RPMI7951 (cell line): ENCODE results near the gene DUSP16. TPM values are rescaled to one million over a fixed set of nuclear protein-coding genes. Genes with fewer than 3 reads are reported as not detected.

Experiments used
- DNase-seq: peaks from one replicate; pipeline ENCODE4 v3.0.0-alpha.2; 2012; ENCODE audit warnings: low read depth
- total RNA-seq: library from RNA; depleted of rRNA; stranded (reverse); fragments of >200 nt; shearing (Covaris generic); gene quantifications from 2 replicates; pipeline ENCODE4 v1.2.3, GENCODE V29; 2014; rRNA removed

DUSP16 gene
- total RNA-seq, 1 experiment from 2014 or later, result 6.0 TPM

DNA sequence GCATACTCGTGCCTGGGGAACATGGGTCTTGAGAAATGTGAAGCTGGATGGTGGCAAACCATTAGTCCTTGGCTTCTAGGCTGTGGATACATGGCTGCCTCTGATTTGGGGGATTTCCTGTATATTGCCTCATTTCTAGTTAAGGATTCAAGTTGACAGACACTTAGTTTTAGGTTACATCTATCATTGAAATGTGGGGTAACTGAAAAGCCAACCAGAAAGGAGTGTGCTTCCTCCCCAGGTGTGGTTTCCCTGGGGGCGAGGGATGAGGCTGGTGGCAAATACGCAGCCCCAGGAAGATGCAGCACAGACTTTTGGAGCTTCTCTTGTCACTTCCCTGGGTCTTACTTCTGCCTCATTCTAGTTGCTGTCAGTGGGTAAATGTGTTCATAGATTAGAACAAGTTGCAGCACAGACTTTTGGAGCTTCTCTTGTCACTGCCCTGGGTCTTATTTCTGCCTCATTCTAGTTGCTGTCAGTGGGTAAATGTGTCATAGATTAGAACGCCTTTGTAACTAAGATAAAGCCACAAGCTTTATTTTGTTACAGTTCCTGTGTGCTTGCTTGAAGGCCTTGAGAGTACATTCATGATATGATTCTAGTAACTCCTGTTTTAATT lies 120.7 kb downstream of the DUSP16 start:
- peak; percentile 45 for DNase-seq

DNA sequence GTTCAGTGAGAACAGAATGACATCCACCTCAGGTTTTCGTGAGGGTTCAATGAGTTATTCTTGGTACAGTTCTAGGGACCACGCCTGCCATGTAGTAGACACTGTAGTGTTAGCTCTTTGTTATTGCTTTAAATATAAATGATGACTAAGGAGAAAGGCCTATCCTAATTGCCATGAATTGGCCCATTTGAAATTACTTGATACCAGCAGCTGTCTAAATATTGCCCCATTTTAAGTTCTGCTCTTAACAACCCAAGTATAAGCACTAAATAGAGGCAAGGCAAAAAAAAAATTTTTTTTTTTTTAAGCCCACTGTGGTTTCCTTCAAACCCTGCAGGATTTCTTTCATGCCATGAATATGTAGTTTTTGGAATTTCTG lies 121.2 kb downstream of the DUSP16 start:
- DNase-seq, result no peak

DNA sequence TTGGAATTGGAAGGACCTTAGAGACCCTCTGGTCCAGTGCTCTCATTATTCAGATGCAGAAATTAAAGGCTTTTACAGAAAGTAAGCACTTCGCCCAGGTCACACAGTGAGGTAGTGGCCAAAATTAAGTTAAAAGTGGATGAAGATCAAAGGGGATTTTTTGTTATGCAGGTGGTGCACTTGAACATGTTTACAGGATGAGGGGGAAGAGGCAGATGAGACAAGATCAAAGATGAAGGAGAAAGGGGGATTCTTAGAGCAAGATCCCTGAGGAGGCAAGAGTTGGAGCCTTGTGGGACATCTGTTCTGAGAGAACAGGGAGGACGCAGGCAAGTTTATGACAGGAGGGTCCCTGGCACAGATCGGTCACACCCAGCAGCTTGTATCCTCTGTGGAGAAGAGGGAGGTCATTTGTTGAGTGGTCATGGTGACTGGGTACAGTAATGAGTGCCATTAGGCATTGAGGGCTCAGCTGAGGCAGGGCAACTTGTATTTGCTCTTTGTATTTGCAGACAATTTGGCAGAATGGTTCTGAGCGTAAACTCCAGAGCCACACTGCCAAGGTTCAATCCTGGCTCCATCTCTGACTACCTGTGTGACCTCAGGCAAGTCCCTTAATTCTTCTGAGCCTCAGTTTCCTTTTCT lies 121.8 kb downstream of the DUSP16 start:
- DNase-seq, result no peak

DNA sequence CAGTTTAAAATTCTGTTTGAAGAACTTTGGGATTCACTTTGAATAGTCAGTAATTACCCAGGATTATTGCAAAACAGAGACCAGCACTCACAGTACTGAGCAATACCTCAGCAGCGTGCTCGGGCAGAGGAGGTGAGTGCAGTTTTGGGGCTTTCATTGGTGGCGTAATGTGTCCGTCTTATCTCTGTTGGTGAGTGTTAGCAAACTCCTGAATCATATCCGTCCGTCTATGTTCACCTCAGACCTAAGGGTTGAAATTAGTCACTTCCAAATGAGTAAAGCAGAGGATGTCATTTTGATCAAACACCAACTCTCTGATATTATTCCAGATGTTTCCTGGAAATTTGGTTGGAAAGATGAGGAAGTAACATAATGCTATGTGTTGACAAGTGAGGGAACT lies 123.0 kb downstream of the DUSP16 start:
- DNase-seq, result peak; percentile 65

DNA sequence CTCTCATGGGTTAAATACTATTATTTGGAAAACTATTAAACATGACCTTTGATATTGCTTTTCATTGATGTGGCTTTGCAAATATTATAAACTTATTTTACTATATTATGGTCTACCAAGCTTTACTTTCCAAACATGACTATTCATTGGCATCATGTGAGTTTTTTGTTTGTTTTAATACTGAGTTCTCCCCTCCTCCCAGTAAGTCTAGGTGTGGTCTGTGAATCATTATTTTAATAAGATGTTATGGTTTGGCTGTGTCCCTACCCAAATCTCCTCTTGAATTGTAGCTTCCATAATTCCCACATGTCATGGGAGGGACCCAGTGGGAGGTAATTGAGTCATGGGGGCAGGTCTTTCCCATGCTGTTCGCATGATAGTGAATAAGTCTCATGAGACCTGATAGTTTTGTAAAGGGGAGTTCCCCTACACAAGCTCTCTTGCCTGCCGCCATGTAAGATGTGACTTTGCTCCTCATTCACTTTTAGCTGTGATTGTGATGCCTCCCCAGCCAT lies 125.8 kb downstream of the DUSP16 start:
- DNase-seq, result no peak

DNA sequence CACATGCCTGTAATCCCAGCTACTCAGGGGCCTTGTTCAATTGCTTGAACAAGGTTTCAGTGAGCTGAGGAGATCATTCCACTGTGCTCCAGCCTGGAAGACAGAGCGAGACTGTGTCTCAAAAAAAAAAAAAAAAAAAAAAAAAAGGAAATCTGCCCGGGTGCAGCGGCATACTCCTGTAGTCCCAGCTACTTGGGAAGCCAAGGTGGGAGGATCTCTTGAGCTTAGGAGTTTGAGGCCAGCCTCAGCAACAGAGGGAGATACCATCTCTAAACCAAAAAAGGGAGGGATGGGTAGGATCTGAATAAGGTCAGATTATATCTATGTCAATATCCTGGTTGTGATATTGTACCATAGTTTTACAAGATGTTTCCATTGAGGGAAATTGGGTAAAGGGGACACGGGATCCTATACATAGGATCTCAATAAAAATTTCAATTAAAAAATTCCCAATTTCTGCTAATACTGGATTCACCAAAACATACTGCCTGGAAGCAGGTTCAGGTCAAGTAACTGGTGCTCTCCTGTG lies 129.4 kb downstream of the DUSP16 start:
- no peak for DNase-seq

DNA sequence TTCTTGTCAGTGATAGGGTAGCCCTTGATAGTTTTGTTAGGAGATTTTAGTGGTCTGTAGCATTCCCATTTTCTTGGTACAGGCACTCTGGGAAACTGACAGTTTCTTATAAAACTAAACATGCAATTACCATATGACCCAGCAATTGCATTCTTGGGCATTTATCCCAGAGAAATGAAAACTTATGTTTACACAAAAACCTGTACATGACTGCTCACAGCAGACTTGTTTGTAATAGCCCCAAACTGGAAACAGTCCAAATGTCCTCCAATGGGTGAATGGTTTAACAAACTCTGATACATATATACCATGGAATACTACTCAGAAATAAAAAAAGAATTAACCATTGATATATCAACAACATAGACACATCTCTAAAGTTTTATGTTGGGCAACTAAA lies 130.3 kb downstream of the DUSP16 start:
- peak; percentile 33 for DNase-seq

DNA sequence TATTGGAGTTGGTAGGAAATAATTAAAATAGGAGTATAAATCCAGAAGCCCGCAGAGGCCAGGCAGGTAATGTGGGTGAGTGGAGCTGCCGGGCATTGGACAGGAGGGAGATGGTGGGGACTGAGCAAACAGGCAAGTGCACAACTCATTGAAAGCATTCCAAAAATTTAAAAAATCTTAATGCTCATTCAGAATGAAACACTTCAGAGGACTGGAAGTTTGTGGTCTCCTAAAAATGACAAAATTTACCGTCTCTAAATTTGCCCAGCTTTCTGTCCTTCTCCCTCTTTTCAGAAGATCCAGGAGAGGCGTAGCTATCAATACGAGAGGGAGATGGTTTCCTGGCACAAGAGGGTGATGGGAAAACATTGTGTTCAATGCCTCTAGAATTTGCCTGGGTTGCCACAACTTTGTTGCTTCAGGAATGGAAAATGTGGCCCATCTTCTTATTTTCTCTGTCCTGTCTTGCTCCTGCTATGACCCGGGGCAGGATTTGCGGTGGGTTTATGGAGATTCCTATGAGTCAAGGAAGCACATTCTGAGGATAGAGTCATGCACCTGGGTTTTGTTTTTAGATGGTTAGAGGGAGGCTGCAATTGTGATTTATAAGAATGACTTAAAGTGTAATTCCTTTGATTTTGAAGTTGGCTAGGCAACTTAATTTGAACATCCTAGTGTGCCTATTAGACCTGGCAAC lies 133.6 kb downstream of the DUSP16 start:
- DNase-seq, result peak; percentile 88

DNA sequence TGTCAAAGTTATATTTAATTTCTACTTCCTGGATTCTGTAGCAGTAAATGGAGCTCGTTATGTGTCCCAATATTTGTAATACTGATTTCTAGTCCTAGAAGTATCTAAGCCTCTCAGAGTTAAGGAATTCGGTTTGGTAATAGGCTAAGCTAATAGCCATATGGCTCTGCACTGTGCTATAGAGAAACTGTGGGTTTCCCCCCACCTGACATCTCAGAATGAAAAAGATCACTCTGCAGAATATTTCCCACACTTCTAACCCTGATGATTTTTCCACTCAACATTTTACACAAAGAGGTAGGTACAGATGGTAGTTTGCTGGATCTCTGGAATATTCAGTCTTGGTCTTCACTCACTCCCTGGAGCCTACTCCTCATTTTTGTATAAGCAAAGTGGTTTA lies 134.6 kb downstream of the DUSP16 start:
- DNase-seq, result no peak

DNA sequence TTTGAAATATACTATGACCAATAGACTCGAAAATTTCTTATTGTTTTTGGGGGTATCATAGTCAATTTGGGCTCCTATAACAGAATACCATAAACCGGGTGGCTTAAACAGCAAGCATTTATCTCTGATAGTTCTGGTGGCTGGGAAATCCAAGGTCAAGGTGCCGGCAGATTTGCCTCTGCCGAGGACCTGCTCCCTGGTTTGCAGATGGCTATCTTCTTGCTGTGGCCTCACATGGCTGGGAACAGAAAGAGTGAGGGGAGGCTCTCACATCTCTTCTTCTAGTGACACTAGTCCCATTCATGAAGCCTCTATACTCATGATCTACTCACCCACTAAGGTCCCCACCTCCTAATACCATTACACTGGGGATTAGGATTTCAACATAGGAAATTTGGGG lies 135.1 kb downstream of the DUSP16 start:
- DNase-seq, result no peak

DNA sequence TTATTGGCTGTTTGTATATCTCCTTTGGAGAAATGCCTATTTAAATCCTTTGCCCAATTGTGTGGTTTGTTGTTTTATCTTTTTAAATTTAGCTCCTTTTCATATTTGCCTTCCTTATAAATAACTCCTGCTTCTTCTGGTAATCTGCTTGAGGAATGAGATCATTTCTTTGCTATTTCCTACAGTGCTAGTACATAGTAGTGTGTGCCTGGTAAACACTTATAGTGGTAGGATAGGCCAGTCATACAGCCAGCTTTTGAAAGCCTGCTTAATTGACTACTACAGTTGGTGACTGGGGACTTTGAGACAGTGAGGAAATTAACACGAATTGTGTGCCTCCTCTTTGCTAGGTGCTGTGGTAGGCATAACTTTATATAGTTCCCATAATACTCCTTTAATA lies 137.0 kb downstream of the DUSP16 start:
- no peak for DNase-seq

DNA sequence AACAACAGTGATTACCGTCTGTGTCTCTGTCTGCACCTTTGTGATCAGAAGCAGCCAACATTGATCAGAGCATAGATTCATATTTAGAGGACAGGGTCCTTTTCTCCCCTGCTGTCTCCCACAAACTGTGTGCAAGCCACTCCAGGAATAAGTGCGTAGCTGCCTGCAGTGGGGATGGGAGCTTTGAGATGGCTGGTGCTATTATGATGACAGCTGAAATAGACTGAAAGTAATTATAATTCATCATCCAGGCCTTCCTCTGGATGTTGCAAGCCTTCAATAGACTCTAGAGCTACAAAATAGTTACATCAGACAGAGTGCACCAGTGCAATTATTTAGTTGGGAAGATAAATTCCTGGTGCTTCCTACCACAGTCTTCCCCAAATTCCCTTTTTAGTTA lies 137.7 kb downstream of the DUSP16 start:
- DNase-seq, result no peak

Other genes starting within 250 kb of the DUSP16 start
- 3.3 and 8.5 TPM in 2 replicates for gene MANSC1, start 212.6 kb downstream of the DUSP16 start, total RNA-seq
- gene BORCS5, start 205.8 kb downstream of the DUSP16 start, total RNA-seq, result 7.8 and 12.5 TPM in 2 replicates
- 25.4 and 26.2 TPM in 2 replicates for gene CREBL2, start 49.0 kb upstream of the DUSP16 start, total RNA-seq
- gene GPR19, start 133.3 kb upstream of the DUSP16 start, total RNA-seq, result 2.2 and 3.6 TPM in 2 replicates
- gene CDKN1B, start 154.5 kb upstream of the DUSP16 start, total RNA-seq, result 26.6 and 30.8 TPM in 2 replicates
- gene APOLD1, start 222.8 kb upstream of the DUSP16 start, total RNA-seq, result 12.6 and 12.7 TPM in 2 replicates